HL-60 (cell line): ENCODE results near the gene ACTG1.

ENCODE experiments used
- GABPA ChIP-seq: IDR thresholded peaks from 2 replicates; pipeline ENCODE4 v1.6.1; 2012; ENCODE audit warnings: low read depth
- POLR2AphosphoS5 ChIP-seq: IDR thresholded peaks from 2 replicates; pipeline ENCODE4 v1.6.1; 2012; ENCODE audit warnings: low read depth
- SPI1 ChIP-seq: IDR thresholded peaks from 2 replicates; pipeline ENCODE4 v1.6.1; 2012; ENCODE audit warnings: low read depth, mild to moderate bottlenecking, borderline replicate concordance
- TF ChIP-seq, protein P1 (sequence below): IDR thresholded peaks from one replicate; pipeline ENCODE4 v1.5.1; 2011; ENCODE audit warnings: low read length, control low read depth, inconsistent platforms; ENCODE audit not compliant: insufficient read depth
- TF ChIP-seq, protein P2 (sequence below): IDR thresholded peaks from 2 replicates; pipeline ENCODE4 v1.6.1; 2012; ENCODE audit warnings: low read depth; ENCODE audit not compliant: insufficient replicate concordance

DNA sequence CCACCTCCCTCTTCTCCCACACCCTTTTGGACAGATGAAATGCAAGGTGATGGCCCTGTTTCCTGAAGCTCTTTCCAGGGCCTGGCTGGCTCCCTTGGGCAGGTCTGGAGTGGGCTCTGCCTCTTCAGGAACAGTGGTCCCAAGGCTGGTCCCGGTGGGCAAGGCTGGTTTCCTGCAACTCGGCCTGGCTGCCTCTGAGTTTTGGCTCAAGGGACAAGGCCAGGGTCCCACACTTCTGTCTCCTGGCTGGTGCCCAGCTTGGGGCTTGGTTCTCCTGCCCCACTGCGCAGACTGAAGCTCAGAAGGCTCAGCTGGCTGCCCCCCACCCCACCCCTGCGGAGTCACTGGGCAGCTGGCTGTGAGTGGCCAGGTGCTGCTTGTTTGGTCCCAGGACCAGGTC is 3.8 kb upstream of the ACTG1 start:
- TF ChIP-seq, protein P1, sequence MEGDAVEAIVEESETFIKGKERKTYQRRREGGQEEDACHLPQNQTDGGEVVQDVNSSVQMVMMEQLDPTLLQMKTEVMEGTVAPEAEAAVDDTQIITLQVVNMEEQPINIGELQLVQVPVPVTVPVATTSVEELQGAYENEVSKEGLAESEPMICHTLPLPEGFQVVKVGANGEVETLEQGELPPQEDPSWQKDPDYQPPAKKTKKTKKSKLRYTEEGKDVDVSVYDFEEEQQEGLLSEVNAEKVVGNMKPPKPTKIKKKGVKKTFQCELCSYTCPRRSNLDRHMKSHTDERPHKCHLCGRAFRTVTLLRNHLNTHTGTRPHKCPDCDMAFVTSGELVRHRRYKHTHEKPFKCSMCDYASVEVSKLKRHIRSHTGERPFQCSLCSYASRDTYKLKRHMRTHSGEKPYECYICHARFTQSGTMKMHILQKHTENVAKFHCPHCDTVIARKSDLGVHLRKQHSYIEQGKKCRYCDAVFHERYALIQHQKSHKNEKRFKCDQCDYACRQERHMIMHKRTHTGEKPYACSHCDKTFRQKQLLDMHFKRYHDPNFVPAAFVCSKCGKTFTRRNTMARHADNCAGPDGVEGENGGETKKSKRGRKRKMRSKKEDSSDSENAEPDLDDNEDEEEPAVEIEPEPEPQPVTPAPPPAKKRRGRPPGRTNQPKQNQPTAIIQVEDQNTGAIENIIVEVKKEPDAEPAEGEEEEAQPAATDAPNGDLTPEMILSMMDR = no peak
- TF ChIP-seq POLR2AphosphoS5 (no peak), SPI1 (no peak), GABPA (no peak)
- TF ChIP-seq, protein P2, sequence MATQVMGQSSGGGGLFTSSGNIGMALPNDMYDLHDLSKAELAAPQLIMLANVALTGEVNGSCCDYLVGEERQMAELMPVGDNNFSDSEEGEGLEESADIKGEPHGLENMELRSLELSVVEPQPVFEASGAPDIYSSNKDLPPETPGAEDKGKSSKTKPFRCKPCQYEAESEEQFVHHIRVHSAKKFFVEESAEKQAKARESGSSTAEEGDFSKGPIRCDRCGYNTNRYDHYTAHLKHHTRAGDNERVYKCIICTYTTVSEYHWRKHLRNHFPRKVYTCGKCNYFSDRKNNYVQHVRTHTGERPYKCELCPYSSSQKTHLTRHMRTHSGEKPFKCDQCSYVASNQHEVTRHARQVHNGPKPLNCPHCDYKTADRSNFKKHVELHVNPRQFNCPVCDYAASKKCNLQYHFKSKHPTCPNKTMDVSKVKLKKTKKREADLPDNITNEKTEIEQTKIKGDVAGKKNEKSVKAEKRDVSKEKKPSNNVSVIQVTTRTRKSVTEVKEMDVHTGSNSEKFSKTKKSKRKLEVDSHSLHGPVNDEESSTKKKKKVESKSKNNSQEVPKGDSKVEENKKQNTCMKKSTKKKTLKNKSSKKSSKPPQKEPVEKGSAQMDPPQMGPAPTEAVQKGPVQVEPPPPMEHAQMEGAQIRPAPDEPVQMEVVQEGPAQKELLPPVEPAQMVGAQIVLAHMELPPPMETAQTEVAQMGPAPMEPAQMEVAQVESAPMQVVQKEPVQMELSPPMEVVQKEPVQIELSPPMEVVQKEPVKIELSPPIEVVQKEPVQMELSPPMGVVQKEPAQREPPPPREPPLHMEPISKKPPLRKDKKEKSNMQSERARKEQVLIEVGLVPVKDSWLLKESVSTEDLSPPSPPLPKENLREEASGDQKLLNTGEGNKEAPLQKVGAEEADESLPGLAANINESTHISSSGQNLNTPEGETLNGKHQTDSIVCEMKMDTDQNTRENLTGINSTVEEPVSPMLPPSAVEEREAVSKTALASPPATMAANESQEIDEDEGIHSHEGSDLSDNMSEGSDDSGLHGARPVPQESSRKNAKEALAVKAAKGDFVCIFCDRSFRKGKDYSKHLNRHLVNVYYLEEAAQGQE = no peak
